ENCODE data around the gene CMTM1. TPM values are rescaled to one million over a fixed set of nuclear protein-coding genes. Genes with fewer than 3 reads are reported as not detected.

CMTM1 gene
- total RNA-seq, 1 donor from 2014 or later = 6.3 TPM

GRCh38 chr16:66605177-66605978 lies 39.1 kb downstream of the CMTM1 start:
- peak overlapping the region; percentile 96 for H3K4me3 Mint-ChIP-seq (ENCODE audit: unreplicated experiment)
- TF ChIP-seq CTCF (IDR thresholded peaks at IDR 0.05) = peak; percentile 70
- no peaks in the 10 kb centered on the region for H3K9me3 Mint-ChIP-seq (ENCODE audit: low read depth)
- peaks cover 8% of the 10 kb centered on the region for H3K36me3 Mint-ChIP-seq (ENCODE audit: low read depth)
- H3K27me3 Mint-ChIP-seq (ENCODE audit: low read depth) = no peaks in the 10 kb centered on the region
- DNase-seq (ENCODE audit: low spot score) = no peak
- H3K4me1 Mint-ChIP-seq (ENCODE audit: low read depth) = peaks cover 37% of the 10 kb centered on the region
- no peak overlapping the region for H3K27ac Mint-ChIP-seq (ENCODE audit: unreplicated experiment)

- DNase-seq (ENCODE audit: low spot score) = no peak
- H3K27me3 Mint-ChIP-seq (ENCODE audit: low read depth) = no peaks in the 10 kb centered on the region
- H3K4me3 Mint-ChIP-seq (ENCODE audit: unreplicated experiment) = peak overlapping the region; percentile 70
- peak overlapping the region; percentile 52 for H3K27ac Mint-ChIP-seq (ENCODE audit: unreplicated experiment)
- TF ChIP-seq CTCF (IDR thresholded peaks at IDR 0.05) = no peak
- H3K9me3 Mint-ChIP-seq (ENCODE audit: low read depth) = no peaks in the 10 kb centered on the region
- peaks cover 9% of the 10 kb centered on the region for H3K36me3 Mint-ChIP-seq (ENCODE audit: low read depth)
- peaks cover 37% of the 10 kb centered on the region for H3K4me1 Mint-ChIP-seq (ENCODE audit: low read depth)
Observed at GRCh38 chr16:66605979-66606751, 39.9 kb downstream of the CMTM1 start.

GRCh38 chr16:66608241-66609138 lies 42.3 kb downstream of the CMTM1 start:
- Mint-ChIP-seq H3K36me3 (ENCODE audit: low read depth) (peaks cover 15% of the 10 kb centered on the region), H3K4me3 (ENCODE audit: unreplicated experiment) (no peak overlapping the region), H3K27ac (ENCODE audit: unreplicated experiment) (peak overlapping the region; percentile 63), H3K4me1 (ENCODE audit: low read depth) (peaks cover 36% of the 10 kb centered on the region), H3K9me3 (ENCODE audit: low read depth) (no peaks in the 10 kb centered on the region), H3K27me3 (ENCODE audit: low read depth) (no peaks in the 10 kb centered on the region)
- TF ChIP-seq CTCF (IDR thresholded peaks at IDR 0.05) = peak; percentile 97
- no peak for DNase-seq (ENCODE audit: low spot score)

GRCh38 chr16:66609139-66609510 lies 42.9 kb downstream of the CMTM1 start:
- no peak overlapping the region for H3K27ac Mint-ChIP-seq (ENCODE audit: unreplicated experiment)
- TF ChIP-seq CTCF (IDR thresholded peaks at IDR 0.05) = no peak
- H3K4me1 Mint-ChIP-seq (ENCODE audit: low read depth) = peaks cover 32% of the 10 kb centered on the region
- H3K4me3 Mint-ChIP-seq (ENCODE audit: unreplicated experiment) = no peak overlapping the region
- H3K27me3 Mint-ChIP-seq (ENCODE audit: low read depth) = no peaks in the 10 kb centered on the region
- no peak for DNase-seq (ENCODE audit: low spot score)
- H3K9me3 Mint-ChIP-seq (ENCODE audit: low read depth) = no peaks in the 10 kb centered on the region
- H3K36me3 Mint-ChIP-seq (ENCODE audit: low read depth) = peaks cover 15% of the 10 kb centered on the region
